HG02798 (cell line): ENCODE results near the gene NUP62CL.

Experiments used
- ATAC-seq: cut with Tn5 transposase; IDR thresholded peaks from one replicate; pipeline ENCODE4 v1.9.1; 2021; ENCODE audit warnings: mild to moderate bottlenecking; ENCODE audit not compliant: unreplicated experiment, poor library complexity

NUP62CL gene

DNA sequence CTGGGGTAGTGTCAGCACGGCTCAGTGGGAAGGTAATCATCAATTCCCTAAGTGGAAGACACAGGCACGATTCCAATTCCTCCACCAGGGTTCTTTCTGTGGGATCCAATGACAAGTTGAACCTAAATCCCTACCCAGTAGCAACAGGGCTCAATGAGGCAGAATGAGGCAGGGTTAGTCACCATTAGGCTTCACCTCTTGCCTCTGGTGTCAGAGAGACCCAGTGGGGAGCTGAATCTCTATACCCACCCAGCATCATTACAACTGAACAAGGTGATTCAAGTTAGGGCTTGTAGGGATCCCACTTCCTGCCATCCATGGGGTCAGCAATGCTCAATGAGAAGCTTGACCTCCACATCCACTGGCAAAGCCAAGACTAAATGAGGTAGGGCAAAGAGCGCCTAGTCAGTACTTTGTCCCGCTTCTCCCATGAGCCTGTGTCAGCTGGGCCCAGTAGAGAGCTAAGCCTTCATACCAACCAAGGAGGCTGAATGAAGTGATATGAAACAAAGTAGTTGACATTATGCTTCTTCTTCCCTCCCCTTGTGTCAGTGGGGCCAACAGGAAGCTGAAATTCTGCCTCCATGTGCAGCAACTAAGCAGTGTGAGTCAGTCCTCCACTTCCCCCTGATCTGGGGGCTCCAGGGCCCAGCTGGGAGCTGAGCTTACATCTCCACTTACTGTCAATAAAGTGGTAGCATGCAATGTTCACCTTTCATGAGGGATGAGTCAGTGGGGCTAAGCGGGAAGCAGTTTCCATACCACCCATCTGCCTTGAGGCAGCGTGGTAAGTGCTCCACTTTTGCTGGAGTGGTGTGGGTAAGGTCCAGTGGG is 51.2 kb downstream of the NUP62CL start:
- ATAC-seq: no peak

DNA sequence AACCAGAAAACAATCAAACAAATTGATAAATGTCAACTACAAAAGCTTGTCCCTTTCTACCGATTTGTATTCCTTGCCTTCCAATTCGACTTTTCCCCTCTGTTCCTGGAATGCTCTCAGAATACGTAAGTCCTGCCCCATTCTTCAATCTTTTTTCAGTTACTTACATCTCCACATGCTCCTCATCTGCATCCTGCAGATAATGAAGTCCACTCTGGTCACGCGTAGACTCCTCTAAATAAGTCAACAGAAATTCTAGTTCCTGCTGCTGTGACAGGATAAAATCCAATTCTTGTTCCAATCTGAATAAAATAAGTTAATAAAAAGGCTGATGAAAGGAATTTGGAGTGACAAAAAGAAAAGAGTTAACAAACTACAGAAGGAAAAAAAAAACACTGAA is 53.2 kb downstream of the NUP62CL start:
- ATAC-seq: no peak

DNA sequence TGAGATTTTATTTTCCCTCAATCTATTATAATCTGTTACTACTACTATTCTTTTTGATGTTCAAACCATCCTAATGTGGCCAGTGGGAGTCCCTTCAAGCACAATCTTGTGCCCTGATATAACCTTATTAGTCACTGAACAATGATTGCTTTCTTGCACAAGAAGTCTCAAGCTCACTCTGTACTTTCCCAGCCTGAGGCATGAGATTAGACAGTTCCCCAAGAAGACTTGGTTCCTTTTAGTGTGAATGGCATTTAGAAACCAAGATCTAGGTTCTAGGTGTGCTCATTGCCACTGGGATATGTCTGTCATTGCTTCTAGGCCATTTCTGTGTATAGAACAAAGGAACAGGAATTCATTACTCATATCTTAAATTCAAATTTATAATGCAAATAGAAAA is 59.6 kb downstream of the NUP62CL start:
- ATAC-seq: no peak

DNA sequence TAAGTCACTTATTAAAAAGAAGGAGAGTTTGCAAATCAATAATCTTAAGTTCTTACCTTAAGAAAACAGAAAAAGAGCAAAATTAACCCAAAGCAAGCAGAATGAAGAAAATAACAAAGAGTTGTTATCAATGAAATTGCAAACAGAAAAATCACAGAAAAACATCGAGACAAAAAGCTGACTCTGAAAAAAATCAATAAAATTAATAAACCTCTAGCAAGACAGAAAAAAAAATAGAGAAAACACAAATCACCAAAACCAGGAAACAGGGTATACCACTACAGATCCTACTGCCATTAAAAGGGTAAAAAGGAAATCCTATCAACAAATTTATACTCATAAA is 70.3 kb downstream of the NUP62CL start:
- no peak for ATAC-seq

DNA sequence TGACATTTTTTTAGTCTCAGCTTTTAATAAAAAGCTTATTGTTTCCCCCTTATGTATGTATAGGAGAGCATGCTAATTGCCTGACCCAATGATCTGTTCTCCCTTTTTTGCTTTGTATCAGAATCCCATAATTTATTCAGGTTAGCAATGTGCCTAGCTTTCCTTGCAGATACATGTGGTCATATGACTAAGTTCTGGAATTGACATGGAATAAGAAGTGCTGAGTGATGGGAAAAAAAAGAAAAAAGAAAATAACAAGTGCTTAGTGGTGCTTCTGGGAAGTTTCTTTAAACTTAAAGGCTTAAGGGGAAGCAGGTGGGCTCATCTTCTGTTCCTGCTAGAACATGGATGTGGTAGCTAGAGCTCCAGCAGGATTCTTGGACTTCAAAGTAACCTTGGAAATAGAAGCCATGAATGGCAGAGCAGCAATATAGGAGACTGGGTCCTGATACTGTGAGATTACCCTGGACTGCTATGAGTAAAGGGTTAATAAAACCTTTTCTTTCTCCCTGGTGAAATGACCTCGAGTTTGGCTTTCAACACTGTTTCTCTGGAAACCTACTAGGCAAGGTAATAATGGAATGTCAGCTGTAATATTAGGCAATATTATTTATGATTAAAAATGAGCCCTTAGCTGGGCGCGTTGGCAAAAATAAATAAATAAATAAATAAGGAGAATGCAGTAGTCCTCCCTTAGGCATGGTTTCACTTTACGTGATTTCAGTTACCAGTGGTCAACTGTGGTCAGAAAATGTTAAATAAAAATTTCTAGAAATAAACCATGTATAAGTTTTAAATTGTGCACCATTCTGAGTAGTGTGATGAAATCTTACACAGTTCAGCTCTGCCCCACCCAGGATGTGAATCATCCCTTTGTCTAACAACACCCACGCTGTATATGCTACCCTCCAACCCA is 70.9 kb downstream of the NUP62CL start:
- ATAC-seq: no peak

DNA sequence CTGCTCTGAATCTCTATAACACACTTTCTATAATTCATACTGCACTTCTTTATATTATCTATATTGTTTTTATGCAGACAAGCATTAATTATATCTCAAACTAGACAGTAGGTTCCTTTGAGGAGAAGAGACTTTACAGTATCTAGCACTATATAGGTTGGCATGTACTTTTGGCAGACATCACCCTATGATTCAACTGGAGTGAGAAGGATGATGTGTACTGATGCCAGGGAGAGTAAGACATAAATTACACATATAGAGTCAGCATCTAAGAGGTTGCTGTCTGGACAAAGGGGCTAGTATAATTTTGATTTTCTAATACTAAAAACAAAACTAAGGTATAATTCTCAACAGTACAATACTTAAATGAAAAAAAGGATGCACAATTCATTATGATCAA is 82.5 kb downstream of the NUP62CL start:
- ATAC-seq: no peak

DNA sequence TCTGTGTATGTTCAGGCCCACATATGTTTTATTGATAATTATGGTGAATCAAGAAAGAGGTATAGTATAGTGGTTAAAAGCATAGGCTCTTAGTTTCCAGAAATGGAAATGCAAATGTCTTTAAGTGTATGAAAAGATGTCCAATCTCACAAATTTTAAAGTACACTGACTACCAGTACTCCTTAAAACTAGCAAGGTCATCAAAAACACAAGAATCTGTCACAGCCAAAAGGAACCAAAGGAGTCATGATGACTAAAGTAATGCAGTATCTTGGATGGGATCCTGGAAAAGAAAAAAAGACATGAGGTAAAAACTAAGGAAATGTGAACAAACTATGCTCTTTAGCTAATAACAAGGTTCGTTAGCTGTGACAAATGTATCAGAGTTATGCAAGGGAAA is 87.0 kb downstream of the NUP62CL start:
- ATAC-seq: no peak

DNA sequence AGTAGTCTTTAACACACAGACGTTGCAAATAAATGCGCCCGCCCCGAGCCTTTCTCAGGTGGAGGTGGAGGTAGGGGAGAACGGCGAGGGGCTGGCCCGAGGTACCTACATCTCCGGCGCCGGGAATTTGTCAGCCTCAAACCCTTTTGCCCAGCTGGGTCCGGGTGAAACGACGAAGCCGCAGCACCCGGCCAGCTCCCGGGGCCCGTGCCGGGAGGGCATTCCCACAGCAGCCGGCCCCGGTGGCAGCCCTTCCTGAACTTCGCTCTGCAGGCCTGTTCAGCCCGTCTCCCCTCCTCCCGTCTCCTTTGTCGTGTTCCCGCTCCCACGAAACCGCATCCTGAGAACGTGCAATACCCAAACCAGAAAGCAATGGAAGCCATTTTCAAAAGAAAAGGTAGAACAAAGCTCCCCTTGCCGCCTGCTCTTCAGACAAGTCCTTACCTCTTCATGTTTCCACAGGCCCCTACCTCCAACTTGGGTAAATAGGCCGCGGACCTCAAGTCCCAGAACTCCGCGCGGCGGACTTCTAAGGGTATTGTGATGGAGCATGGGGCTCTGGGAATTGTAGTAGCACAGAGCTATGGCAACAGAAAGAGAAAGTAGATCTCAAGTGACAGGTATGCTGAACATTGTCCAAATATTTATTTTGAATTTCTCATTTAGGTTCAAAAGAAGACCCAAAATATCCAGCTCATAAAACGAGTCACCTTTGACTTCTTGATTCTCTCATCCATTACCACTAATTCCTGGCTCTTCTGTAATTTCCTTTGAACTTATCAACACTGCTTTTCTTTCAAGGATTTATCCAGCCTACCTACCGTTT is 87.7 kb downstream of the NUP62CL start, which contains the start of gene RBM41:
Gene RBM41 (minus strand): TSS at position 501 of the 826 bp plus-strand sequence. CDS start 49 bp downstream, at position 452.
- peak; percentile 100 for ATAC-seq

DNA sequence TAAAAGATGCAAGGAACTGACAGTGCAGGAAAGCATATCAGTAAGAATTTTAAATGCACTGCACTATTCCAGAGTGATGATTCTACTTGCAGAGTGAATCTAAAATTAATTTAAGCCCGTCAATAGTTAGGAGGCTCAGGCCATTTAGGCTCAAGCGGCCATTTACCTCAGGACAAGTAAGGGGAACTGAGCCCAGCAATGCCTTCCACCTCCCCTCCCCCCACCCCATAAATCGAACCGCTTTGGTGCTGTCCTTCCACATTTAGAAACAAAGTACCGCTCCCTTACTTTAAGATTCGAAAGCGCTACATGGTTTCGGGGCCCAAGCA is 88.3 kb downstream of the NUP62CL start:
- ATAC-seq: no peak

DNA sequence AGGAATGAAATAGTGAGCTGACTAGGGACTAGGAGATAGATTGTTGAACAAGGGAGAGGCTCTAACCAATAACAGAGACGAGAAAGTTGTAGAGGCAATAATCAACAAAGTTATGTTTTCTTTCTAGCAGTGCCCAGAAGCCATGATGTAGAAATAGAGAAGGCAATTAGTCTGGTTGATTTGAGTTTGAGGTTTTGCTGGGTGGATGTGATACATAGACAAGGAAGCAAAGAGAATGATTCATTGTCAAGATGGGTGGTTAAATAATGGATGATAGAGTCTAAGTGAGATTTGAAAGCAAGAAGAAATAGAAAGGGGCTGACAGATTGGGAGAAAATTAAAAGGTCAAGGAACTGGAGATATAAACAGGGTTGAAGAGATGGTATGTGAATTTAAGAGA is 98.8 kb downstream of the NUP62CL start:
- ATAC-seq: no peak

DNA sequence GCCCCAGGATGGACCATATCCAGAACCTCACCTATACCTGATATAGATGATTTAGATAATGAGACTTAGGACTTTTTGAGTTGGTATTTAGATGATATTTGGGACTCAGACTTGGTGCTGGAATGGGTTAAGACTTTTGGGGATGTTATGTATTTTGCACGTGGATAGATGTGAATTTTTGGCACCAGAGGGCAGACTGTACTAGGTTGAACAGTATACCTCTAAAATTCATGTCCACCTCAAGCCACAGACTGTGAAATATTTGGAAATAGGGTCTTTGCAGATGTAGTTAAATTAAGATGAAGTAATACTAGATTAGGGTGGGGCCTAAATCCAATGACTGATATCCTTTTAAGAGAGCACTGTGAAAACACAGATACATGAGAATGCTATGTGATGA is 103.3 kb downstream of the NUP62CL start:
- ATAC-seq: no peak

DNA sequence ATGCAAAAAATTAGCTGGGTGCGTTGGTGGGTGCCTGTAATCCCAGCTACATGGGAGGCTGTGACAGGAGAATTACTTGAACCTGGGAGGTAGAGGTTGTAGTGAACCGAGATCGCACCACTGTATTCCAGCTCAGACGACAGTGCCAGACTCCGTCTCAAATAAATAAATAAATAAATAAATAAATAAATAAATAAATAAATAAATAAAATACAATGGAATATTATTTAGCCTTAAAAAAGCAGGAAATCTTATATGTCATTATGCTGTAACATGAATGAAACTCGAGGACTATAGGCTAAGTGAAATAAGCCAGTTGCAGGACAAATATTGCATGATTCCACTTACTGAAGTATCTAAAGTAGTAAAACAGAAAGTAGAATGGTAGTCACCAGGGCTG is 130.1 kb downstream of the NUP62CL start:
- ATAC-seq: no peak
